ENCODE results near the gene CLRN2. TPM values are rescaled to one million over a fixed set of nuclear protein-coding genes. Genes with fewer than 3 reads are reported as not detected.
"Not testable (repeated sequence)": the region's sequence is repeated elsewhere in the genome, so short reads cannot be mapped to it uniquely, and the experiment has no call there.

The CLRN2 gene
- total and polyA plus RNA-seq, 2 of the 4 experiments (the other 2 are of a cell fraction), result not detected

- H3K23ac ChIP-seq (ENCODE audit: low read depth, low read length), result no peak overlapping the region
- H3K27ac ChIP-seq (ENCODE audit: insufficient read depth, low read length), result no peak overlapping the region
- no peak overlapping the region for H3K56ac ChIP-seq (ENCODE audit: extremely low read depth, insufficient read depth, low read length)
- H3K79me1 ChIP-seq (ENCODE audit: low read depth in 1 of 2, low read length in 2 of 2), result peaks cover 14 to 17% of the 10 kb centered on the region in 2 experiments
- H4K91ac ChIP-seq (ENCODE audit: insufficient read depth, low read depth, low read length), result no peak overlapping the region
- H2AFZ ChIP-seq (replicated peaks; ENCODE audit: low read length, poor library complexity), result no peak overlapping the region
- no peaks in the 10 kb centered on the region for H3K36me3 ChIP-seq (ENCODE audit: control insufficient read depth, insufficient read depth, low read length)
- in situ Hi-C loops (cut with MboI; ENCODE audit: low sequenced_read_pairs) (no loop called here), intact Hi-C loops (cut with micrococcal nuclease) (no loop called here), dilution Hi-C loops (cut with HindIII; ENCODE audit: low sequenced_read_pairs, unreplicated experiment) (no loop called here)
- ATAC-seq (ENCODE audit: low read depth) (no peak), DNase-seq (no peak)
- no peak overlapping the region for H2BK5ac ChIP-seq (ENCODE audit: low read depth, low read length, poor library complexity, severe bottlenecking)
- H4K8ac ChIP-seq (ENCODE audit: low read depth in 2 of 2, low read length in 2 of 2), result no peak overlapping the region
- TF ChIP-seq FOS (IDR thresholded peaks at IDR 0.05; ENCODE audit: low read depth, low read length) (no peak), CHD1 (IDR thresholded peaks at IDR 0.05; ENCODE audit: low read depth, low read length) (no peak), POLR2A (IDR thresholded peaks at IDR 0.05; ENCODE audit: low read depth, low read length) (no peak), RCOR1 (IDR thresholded peaks at IDR 0.05; ENCODE audit: insufficient replicate concordance, low read length) (no peak), MAFK (IDR thresholded peaks at IDR 0.05; ENCODE audit: low read depth, low read length) (no peak), SMC3 (IDR thresholded peaks at IDR 0.05; ENCODE audit: low read depth, low read length) (no peak), USF2 (IDR thresholded peaks at IDR 0.05; ENCODE audit: low read depth, low read length) (no peak)
- no peak overlapping the region for H4K5ac ChIP-seq (ENCODE audit: low read depth, low read length)
- H2AK9ac ChIP-seq (replicated peaks; ENCODE audit: low read depth, low read length, poor library complexity), result no peak overlapping the region
- peaks cover 3% of the 10 kb centered on the region for H3K9me1 ChIP-seq (ENCODE audit: insufficient read depth, low read length)
- H3K4me3 ChIP-seq (ENCODE audit: insufficient read depth, low read depth, low read length), result no peak overlapping the region
- no peak overlapping the region for H3K9ac ChIP-seq (ENCODE audit: low read depth, low read length)
- H3K9me3 ChIP-seq (ENCODE audit: control insufficient read depth, insufficient read depth, low read length), result no peaks in the 10 kb centered on the region
- no peaks in the 10 kb centered on the region for H4K20me1 ChIP-seq (ENCODE audit: insufficient read depth, low read length)
- H3K4me2 ChIP-seq (ENCODE audit: low read depth, low read length), result no peak overlapping the region
- H3K18ac ChIP-seq (ENCODE audit: low read depth, low read length), result no peak overlapping the region
- no TSS peak for BruUV-seq (replicated peaks)
- CTCF ChIA-PET, result no interaction called here
- no peak overlapping the region for H2BK20ac ChIP-seq (ENCODE audit: low read depth, low read length)
- no peak overlapping the region for H2AK5ac ChIP-seq (ENCODE audit: low read depth, low read length)
- peaks cover 6% of the 10 kb centered on the region; the same call in 1 of the 2 replicates for H3K4me1 ChIP-seq (ENCODE audit: control insufficient read depth, insufficient read depth, low read length)
- POLR2A ChIA-PET (ENCODE audit: unreplicated experiment), result interaction anchor here (0.6 kb wide), 1 partner anchor 39 kb away, joined by 4 read pairs; no protein-coding TSS in a partner anchor
- H2BK120ac ChIP-seq (ENCODE audit: low read depth, low read length), result no peak overlapping the region
- no CpG with 5 or more reads among the region's 4 CpGs for WGBS, 2 experiments (ENCODE audit: extremely low coverage in 2 of 2, insufficient read length in 1 of 2)
- H2BK15ac ChIP-seq (ENCODE audit: low read depth, low read length), result no peak overlapping the region
- H3K27me3 ChIP-seq (ENCODE audit: control insufficient read depth, insufficient read depth, low read length), result no peaks in the 10 kb centered on the region
- H3K14ac ChIP-seq (replicated peaks; ENCODE audit: low read depth, low read length), result no peak overlapping the region
- no peak overlapping the region for H3K4ac ChIP-seq (ENCODE audit: low read depth, low read length)
Observed at GRCh38 chr4:17574206-17574605, 59.2 kb downstream of the CLRN2 start.

DNA sequence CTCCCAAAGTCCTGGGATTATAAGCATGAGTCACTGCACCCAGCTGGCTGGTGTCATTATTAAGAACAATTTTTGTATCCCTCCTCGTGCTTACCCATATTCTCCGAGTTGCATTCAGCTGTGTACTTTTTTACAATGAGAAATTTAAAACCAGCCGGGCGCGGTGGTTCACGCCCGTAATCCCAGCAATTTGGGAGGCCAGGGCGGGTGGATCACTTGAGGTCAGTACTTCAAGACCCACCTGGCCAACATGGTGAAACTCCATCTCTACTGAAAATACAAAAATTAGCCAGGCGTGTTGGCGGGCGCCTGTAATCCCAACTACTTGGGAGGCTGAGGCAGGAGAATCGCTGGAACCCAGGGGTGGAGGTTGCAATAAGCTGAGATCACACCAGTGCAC is 60.2 kb downstream of the CLRN2 start:
- H2BK120ac ChIP-seq (ENCODE audit: low read depth, low read length); CTCF ChIA-PET; H4K91ac ChIP-seq (ENCODE audit: insufficient read depth, low read depth, low read length); H2BK5ac ChIP-seq (ENCODE audit: low read depth, low read length, poor library complexity, severe bottlenecking); H2BK15ac ChIP-seq (ENCODE audit: low read depth, low read length); H3K18ac ChIP-seq (ENCODE audit: low read depth, low read length); DNase-seq; H3K9ac ChIP-seq (ENCODE audit: low read depth, low read length); BruUV-seq (replicated peaks); POLR2A ChIA-PET (ENCODE audit: unreplicated experiment); H3K27ac ChIP-seq (ENCODE audit: insufficient read depth, low read length); H3K14ac ChIP-seq (replicated peaks; ENCODE audit: low read depth, low read length); H3K4me3 ChIP-seq (ENCODE audit: insufficient read depth, low read depth, low read length); dilution Hi-C loops (cut with HindIII; ENCODE audit: low sequenced_read_pairs, unreplicated experiment); H3K56ac ChIP-seq (ENCODE audit: extremely low read depth, insufficient read depth, low read length); ATAC-seq (ENCODE audit: low read depth); H2BK20ac ChIP-seq (ENCODE audit: low read depth, low read length); H4K5ac ChIP-seq (ENCODE audit: low read depth, low read length); H2AFZ ChIP-seq (replicated peaks; ENCODE audit: low read length, poor library complexity); H2AK5ac ChIP-seq (ENCODE audit: low read depth, low read length); H4K8ac ChIP-seq (ENCODE audit: low read depth in 2 of 2, low read length in 2 of 2); H3K36me3 ChIP-seq (ENCODE audit: control insufficient read depth, insufficient read depth, low read length); H3K4me1 ChIP-seq (ENCODE audit: control insufficient read depth, insufficient read depth, low read length); H3K9me1 ChIP-seq (ENCODE audit: insufficient read depth, low read length); H3K4me2 ChIP-seq (ENCODE audit: low read depth, low read length); H3K27me3 ChIP-seq (ENCODE audit: control insufficient read depth, insufficient read depth, low read length); H3K9me3 ChIP-seq (ENCODE audit: control insufficient read depth, insufficient read depth, low read length); H2AK9ac ChIP-seq (replicated peaks; ENCODE audit: low read depth, low read length, poor library complexity); H3K4ac ChIP-seq (ENCODE audit: low read depth, low read length); H4K20me1 ChIP-seq (ENCODE audit: insufficient read depth, low read length); H3K23ac ChIP-seq (ENCODE audit: low read depth, low read length): not testable (repeated sequence)
- 92% methylated on average over 7 of the region's 12 CpGs; no CpG with 5 or more reads in 1 of the 2 experiments for WGBS, 2 experiments (ENCODE audit: extremely low coverage in 2 of 2, insufficient read length in 1 of 2)
- H3K79me1 ChIP-seq (ENCODE audit: low read depth in 1 of 2, low read length in 2 of 2), result peaks cover 16 to 21% of the 10 kb centered on the region in 2 experiments
- intact Hi-C loops (cut with micrococcal nuclease), result loop anchor here (5.0 kb wide), 1 partner anchor 447 kb away; the partner anchor contains the start of gene LCORL
- in situ Hi-C loops (cut with MboI; ENCODE audit: low sequenced_read_pairs), result loop anchor here (25.0 kb wide), 2 partner anchors 237 to 437 kb away; partner anchors contain the start of genes DCAF16, LCORL and NCAPG
